ENCODE measurements around the gene APC2. TPM values are rescaled to one million over a fixed set of nuclear protein-coding genes. Genes with fewer than 3 reads are reported as not detected.
A peak's percentile ranks its signal among the peaks of the same experiment; 100 is the strongest.

The APC2 gene
- total RNA-seq, 2 donors from 2014 or later = 0.38 to 0.57 TPM

GRCh38 chr19:1468274-1468820 is 18.4 kb downstream of the APC2 start:
- Mint-ChIP-seq H3K9me3 (no peaks in the 10 kb centered on the region), H3K27me3 (ENCODE audit: insufficient read depth) (peaks cover 73% of the 10 kb centered on the region), H3K4me3 (no peak overlapping the region), H3K36me3 (ENCODE audit: low read depth) (no peaks in the 10 kb centered on the region), H3K27ac (no peak overlapping the region), H3K4me1 (no peaks in the 10 kb centered on the region)
- no peak overlapping the region for H3K27ac ChIP-seq (ENCODE audit: low read depth, low read length)
- H3K9ac ChIP-seq (ENCODE audit: extremely low read depth, low read length, poor library complexity, severe bottlenecking) = no peak overlapping the region
- peaks cover 12% of the 10 kb centered on the region for H3K4me1 ChIP-seq (ENCODE audit: control insufficient read depth, insufficient read depth, low read length)
- whole genome bisulfite sequencing, 2 experiments (ENCODE audit: insufficient coverage in 1 of 2, insufficient read length in 1 of 2) = 26 to 31% methylated on average over 32 to 49 of the region's 49 CpGs
- no peaks in the 10 kb centered on the region for H3K36me3 ChIP-seq (ENCODE audit: control insufficient read depth, insufficient read depth, low read length)
- H3K4me3 ChIP-seq (ENCODE audit: low read length) = no peak overlapping the region
- DNase-seq = no peak
- peaks cover 98% of the 10 kb centered on the region for H3K27me3 ChIP-seq (ENCODE audit: control insufficient read depth, insufficient read depth, low read length, poor library complexity, severe bottlenecking)
- H3K9me3 ChIP-seq (ENCODE audit: control insufficient read depth, low read length) = no peaks in the 10 kb centered on the region
- TF ChIP-seq CTCF (conservative IDR thresholded peaks at IDR 0.05) = no peak

GRCh38 chr19:1468821-1469254 is 18.9 kb downstream of the APC2 start:
- Histone ChIP-seq H3K9ac (ENCODE audit: extremely low read depth, low read length, poor library complexity, severe bottlenecking) (no peak overlapping the region), H3K4me3 (ENCODE audit: low read length) (no peak overlapping the region), H3K9me3 (ENCODE audit: control insufficient read depth, low read length) (no peaks in the 10 kb centered on the region), H3K27me3 (ENCODE audit: control insufficient read depth, insufficient read depth, low read length, poor library complexity, severe bottlenecking) (peaks cover 94% of the 10 kb centered on the region), H3K27ac (ENCODE audit: low read depth, low read length) (no peak overlapping the region), H3K36me3 (ENCODE audit: control insufficient read depth, insufficient read depth, low read length) (no peaks in the 10 kb centered on the region), H3K4me1 (ENCODE audit: control insufficient read depth, insufficient read depth, low read length) (peaks cover 12% of the 10 kb centered on the region)
- Mint-ChIP-seq H3K4me1 (no peaks in the 10 kb centered on the region), H3K4me3 (no peak overlapping the region), H3K9me3 (no peaks in the 10 kb centered on the region), H3K36me3 (ENCODE audit: low read depth) (no peaks in the 10 kb centered on the region), H3K27ac (no peak overlapping the region), H3K27me3 (ENCODE audit: insufficient read depth) (peaks cover 70% of the 10 kb centered on the region)
- WGBS, 2 experiments (ENCODE audit: insufficient coverage in 1 of 2, insufficient read length in 1 of 2) = 4 to 8% methylated on average over 9 to 47 of the region's 47 CpGs
- peak; percentile 88 for DNase-seq
- no peak for TF ChIP-seq CTCF (conservative IDR thresholded peaks at IDR 0.05)

- TF ChIP-seq CTCF (conservative IDR thresholded peaks at IDR 0.05) = no peak
- peaks cover 66% of the 10 kb centered on the region for H3K27me3 Mint-ChIP-seq (ENCODE audit: insufficient read depth)
- H3K9me3 Mint-ChIP-seq = no peaks in the 10 kb centered on the region
- Histone ChIP-seq H3K4me1 (ENCODE audit: control insufficient read depth, insufficient read depth, low read length) (peaks cover 12% of the 10 kb centered on the region), H3K4me3 (ENCODE audit: low read length) (no peak overlapping the region), H3K27ac (ENCODE audit: low read depth, low read length) (no peak overlapping the region), H3K9ac (ENCODE audit: extremely low read depth, low read length, poor library complexity, severe bottlenecking) (no peak overlapping the region), H3K27me3 (ENCODE audit: control insufficient read depth, insufficient read depth, low read length, poor library complexity, severe bottlenecking) (peaks cover 87% of the 10 kb centered on the region), H3K9me3 (ENCODE audit: control insufficient read depth, low read length) (no peaks in the 10 kb centered on the region), H3K36me3 (ENCODE audit: control insufficient read depth, insufficient read depth, low read length) (no peaks in the 10 kb centered on the region)
- H3K4me3 Mint-ChIP-seq = peak overlapping the region; percentile 41
- H3K4me1 Mint-ChIP-seq = no peaks in the 10 kb centered on the region
- DNase-seq = peak; percentile 78
- WGBS, 2 experiments (ENCODE audit: insufficient coverage in 1 of 2, insufficient read length in 1 of 2) = 9 to 19% methylated on average over 26 to 117 of the region's 117 CpGs
- no peak overlapping the region for H3K27ac Mint-ChIP-seq
- H3K36me3 Mint-ChIP-seq (ENCODE audit: low read depth) = no peaks in the 10 kb centered on the region
Measured at GRCh38 chr19:1469255-1470054, 19.5 kb downstream of the APC2 start.

Data from endodermal cell (in vitro differentiated cells).